Neural progenitor cell (in vitro differentiated cells): ENCODE data around the gene ZNRD2.

ENCODE experiments used
- EZH2 ChIP-seq: fragments of 200-600 bp; sonication (generic); IDR thresholded peaks from 2 replicates; pipeline ENCODE4 v1.6.1; 2017; ENCODE audit warnings: antibody characterized with exemption, mild to moderate bottlenecking, moderate library complexity
- TF ChIP-seq, protein P1 (sequence below): fragments of 200-600 bp; sonication (generic); IDR thresholded peaks from 2 replicates; pipeline ENCODE4 v1.5.1; 2017; ENCODE audit warnings: antibody characterized with exemption, mild to moderate bottlenecking

DNA sequence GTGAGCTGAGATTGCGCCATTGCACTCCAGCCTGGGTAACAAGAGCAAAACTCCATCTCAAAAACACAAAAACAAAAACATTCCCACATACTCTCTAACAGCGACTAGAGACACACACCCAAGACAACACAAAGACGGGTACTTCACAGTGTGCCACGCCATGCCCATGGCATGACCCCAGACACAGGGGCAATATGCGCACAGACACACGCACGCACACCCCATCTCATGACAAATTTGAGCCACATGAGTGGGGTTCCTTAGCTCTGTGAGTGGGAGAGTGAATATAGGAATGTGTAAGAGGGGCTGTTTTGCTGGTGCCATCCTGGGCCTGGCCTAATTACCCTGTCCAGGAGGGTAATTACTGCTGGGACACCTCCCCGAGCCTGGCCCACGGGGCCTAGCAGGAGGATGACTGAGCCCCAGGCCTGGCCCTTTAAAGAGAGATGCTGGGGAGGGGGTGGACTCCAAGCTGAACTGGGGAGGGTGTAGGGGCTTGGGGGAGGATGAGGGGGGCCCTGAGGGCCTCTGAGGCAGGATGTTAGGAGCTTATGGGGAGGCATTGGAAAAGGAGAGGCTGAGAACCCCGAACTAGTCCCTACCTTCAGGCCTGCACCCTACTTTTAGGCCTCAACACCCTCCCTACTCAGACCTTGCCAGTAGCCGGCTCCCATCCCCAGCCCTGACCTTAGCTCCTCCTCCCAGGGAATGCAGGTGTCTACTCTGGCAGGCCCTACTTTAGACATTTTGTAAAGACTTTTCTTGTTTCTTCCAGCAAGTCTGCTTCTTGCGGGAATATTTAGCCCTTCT is 13.6 kb upstream of the ZNRD2 start:
- TF ChIP-seq, protein P1, sequence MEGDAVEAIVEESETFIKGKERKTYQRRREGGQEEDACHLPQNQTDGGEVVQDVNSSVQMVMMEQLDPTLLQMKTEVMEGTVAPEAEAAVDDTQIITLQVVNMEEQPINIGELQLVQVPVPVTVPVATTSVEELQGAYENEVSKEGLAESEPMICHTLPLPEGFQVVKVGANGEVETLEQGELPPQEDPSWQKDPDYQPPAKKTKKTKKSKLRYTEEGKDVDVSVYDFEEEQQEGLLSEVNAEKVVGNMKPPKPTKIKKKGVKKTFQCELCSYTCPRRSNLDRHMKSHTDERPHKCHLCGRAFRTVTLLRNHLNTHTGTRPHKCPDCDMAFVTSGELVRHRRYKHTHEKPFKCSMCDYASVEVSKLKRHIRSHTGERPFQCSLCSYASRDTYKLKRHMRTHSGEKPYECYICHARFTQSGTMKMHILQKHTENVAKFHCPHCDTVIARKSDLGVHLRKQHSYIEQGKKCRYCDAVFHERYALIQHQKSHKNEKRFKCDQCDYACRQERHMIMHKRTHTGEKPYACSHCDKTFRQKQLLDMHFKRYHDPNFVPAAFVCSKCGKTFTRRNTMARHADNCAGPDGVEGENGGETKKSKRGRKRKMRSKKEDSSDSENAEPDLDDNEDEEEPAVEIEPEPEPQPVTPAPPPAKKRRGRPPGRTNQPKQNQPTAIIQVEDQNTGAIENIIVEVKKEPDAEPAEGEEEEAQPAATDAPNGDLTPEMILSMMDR = no peak
- no peak for TF ChIP-seq EZH2
